Suprapubic skin (tissue), 4 donors: ENCODE results near the gene EDC4. TPM values are rescaled to one million over a fixed set of nuclear protein-coding genes. Genes with fewer than 3 reads are reported as not detected.
"Not testable (repeated sequence)": the region's sequence is repeated elsewhere in the genome, so short reads cannot be mapped to it uniquely, and the experiment has no call there.

Source experiments
- DNase-seq, 2 donors: peaks; one replicate each; pipeline ENCODE4 v3.0.0-alpha.2; 2019; ENCODE audit warnings: low spot score in 2 of 2
- H3K27ac ChIP-seq: fragments of 200-600 bp; sonication (generic); one replicate; pipeline ENCODE4 v1.5.1; 2019
- H3K27me3 ChIP-seq: fragments of 200-600 bp; sonication (generic); one replicate; pipeline ENCODE4 v1.5.1; 2019
- H3K36me3 ChIP-seq: fragments of 200-600 bp; sonication (generic); one replicate; pipeline ENCODE4 v1.5.1; 2019
- H3K4me1 ChIP-seq: fragments of 200-600 bp; sonication (generic); one replicate; pipeline ENCODE4 v1.5.1; 2019
- H3K4me3 ChIP-seq: fragments of 200-600 bp; sonication (generic); one replicate; pipeline ENCODE4 v1.5.1; 2019; ENCODE audit warnings: mild to moderate bottlenecking
- H3K9me3 ChIP-seq: fragments of 200-600 bp; sonication (generic); one replicate; pipeline ENCODE4 v1.5.1; 2019
- CTCF ChIP-seq, 2 donors: fragments of 200-600 bp in 1 of 2; fragments of 450-650 bp in 1 of 2; sonication (generic) in 1 of 2; IDR thresholded peaks; one replicate each; pipeline ENCODE4 v1.5.1; 2016 to 2019; ENCODE audit warnings: antibody characterized with exemption in 2 of 2, mild to moderate bottlenecking in 1 of 2, moderate library complexity in 1 of 2
- EP300 ChIP-seq: sonication (generic); formaldehyde crosslinking; IDR thresholded peaks from one replicate; pipeline ENCODE4 v1.6.1; 2017; ENCODE audit warnings: antibody characterized with exemption
- POLR2A ChIP-seq, 2 donors: fragments of 450-650 bp; IDR thresholded peaks; one replicate each; pipeline ENCODE4 v1.6.1; 2017; ENCODE audit warnings: antibody characterized with exemption in 2 of 2, mild to moderate bottlenecking in 2 of 2, moderate library complexity in 2 of 2
- POLR2AphosphoS5 ChIP-seq, 3 donors: sonication (generic); formaldehyde crosslinking; IDR thresholded peaks; one replicate each; pipeline ENCODE4 v1.6.1; 2017; ENCODE audit warnings: antibody characterized with exemption in 3 of 3
- WGBS: methylation state at CpG from one replicate; pipeline ENCODE4 v1.1.5; 2018; 5-methylcytosine and 5-hydroxymethylcytosine counted together
- total RNA-seq, 4 donors: library from RNA; depleted of rRNA; stranded (reverse); fragments of >200 nt; gene quantifications; one replicate each; pipeline ENCODE4 v1.1.0, GENCODE V29; 2016

Gene EDC4
- total RNA-seq, 4 donors from 2014 or later: 59.5 to 110 (median 68.0) TPM

GRCh38 chr16:67833030-67833414 lies 39.8 kb upstream of the EDC4 start:
- Histone ChIP-seq H3K9me3 (no peaks in the 10 kb centered on the region), H3K36me3 (peaks cover 39% of the 10 kb centered on the region), H3K27ac (peak overlapping the region; percentile 68), H3K27me3 (no peaks in the 10 kb centered on the region), H3K4me3 (peak overlapping the region; percentile 76), H3K4me1 (peaks cover 24% of the 10 kb centered on the region)
- 0% methylated on average over 1 of the region's 3 CpGs for WGBS
- no peak for TF ChIP-seq EP300
- no peak for TF ChIP-seq CTCF (IDR thresholded peaks at IDR 0.05)
- no peak for TF ChIP-seq POLR2A (IDR thresholded peaks at IDR 0.05)
- no peak for TF ChIP-seq POLR2AphosphoS5 (IDR thresholded peaks at IDR 0.05)
- no peak for DNase-seq

GRCh38 chr16:67833415-67834241 lies 39.2 kb upstream of the EDC4 start:
- peaks cover 33% of the 10 kb centered on the region for H3K36me3 ChIP-seq
- TF ChIP-seq EP300 (no peak), CTCF (IDR thresholded peaks at IDR 0.05) (no peak), POLR2AphosphoS5 (IDR thresholded peaks at IDR 0.05) (peak in 1 of 3 donors; percentile 15), POLR2A (IDR thresholded peaks at IDR 0.05) (peak in 1 of 2 donors; percentile 54)
- peak; percentile 95 to 97 for DNase-seq
- peaks cover 24% of the 10 kb centered on the region for H3K4me1 ChIP-seq
- H3K9me3 ChIP-seq: no peaks in the 10 kb centered on the region
- H3K4me3 ChIP-seq: peak overlapping the region; percentile 76
- 0% methylated on average over 13 of the region's 49 CpGs for WGBS
- peak overlapping the region; percentile 68 for H3K27ac ChIP-seq
- H3K27me3 ChIP-seq: no peaks in the 10 kb centered on the region

DNA sequence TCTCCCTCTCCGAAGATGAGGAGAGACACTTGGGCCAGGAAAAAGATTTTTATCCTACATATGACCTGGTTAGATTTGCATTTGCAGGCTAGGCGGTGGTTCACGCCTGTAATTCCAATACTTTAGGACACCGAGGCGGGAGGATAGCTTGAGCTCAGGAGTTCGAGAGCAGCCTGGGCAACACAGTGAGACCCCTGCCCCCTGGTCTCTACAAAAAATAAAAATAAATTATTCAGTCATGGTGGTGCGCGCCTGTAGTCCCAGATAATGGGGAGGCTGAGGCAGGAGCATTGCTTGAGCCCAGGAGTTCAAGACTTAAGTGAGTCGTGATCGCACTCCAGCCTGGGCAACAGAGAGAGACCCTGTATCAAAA lies 38.6 kb upstream of the EDC4 start:
- DNase-seq: no peak
- no peak for TF ChIP-seq EP300
- TF ChIP-seq POLR2A (IDR thresholded peaks at IDR 0.05): no peak
- no peak for TF ChIP-seq POLR2AphosphoS5 (IDR thresholded peaks at IDR 0.05)
- no peak for TF ChIP-seq CTCF (IDR thresholded peaks at IDR 0.05)
- H3K27ac ChIP-seq: no peak overlapping the region
- no peaks in the 10 kb centered on the region for H3K9me3 ChIP-seq
- H3K4me1 ChIP-seq: peaks cover 24% of the 10 kb centered on the region
- H3K36me3 ChIP-seq: peaks cover 27% of the 10 kb centered on the region
- peak overlapping the region; percentile 76 for H3K4me3 ChIP-seq
- 87% methylated on average over 10 of the region's 10 CpGs for WGBS
- H3K27me3 ChIP-seq: no peaks in the 10 kb centered on the region

- not testable (repeated sequence) for H3K4me3 ChIP-seq, H3K9me3 ChIP-seq, H3K27ac ChIP-seq, DNase-seq, H3K36me3 ChIP-seq, H3K27me3 ChIP-seq
- WGBS: 92% methylated on average over 10 of the region's 10 CpGs
- peaks cover 25% of the 10 kb centered on the region for H3K4me1 ChIP-seq
Measured at GRCh38 chr16:67837190-67837589, 35.7 kb upstream of the EDC4 start.

DNA sequence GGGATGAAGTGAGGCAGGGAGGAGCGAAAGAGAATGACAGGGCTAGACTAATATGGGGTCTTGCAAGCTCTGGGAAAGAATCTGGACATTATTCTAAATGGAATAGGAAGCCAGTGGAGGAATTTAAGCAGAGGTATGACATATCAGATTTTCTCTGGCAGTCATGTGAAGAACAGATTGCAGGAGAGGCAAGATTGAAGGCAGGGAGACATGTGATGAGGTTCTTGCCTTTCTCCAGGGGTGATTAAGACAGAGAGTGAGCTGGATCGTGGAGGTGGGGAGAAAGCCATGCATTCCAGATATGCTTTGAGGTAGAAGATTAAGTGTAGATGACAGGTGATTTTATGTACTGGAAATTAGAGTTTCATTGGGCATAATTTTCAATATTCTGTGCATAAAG lies 35.0 kb upstream of the EDC4 start:
- peaks cover 24% of the 10 kb centered on the region for H3K4me1 ChIP-seq
- 85% methylated on average over 2 of the region's 2 CpGs for WGBS
- TF ChIP-seq EP300 (no peak), POLR2A (IDR thresholded peaks at IDR 0.05) (no peak), POLR2AphosphoS5 (IDR thresholded peaks at IDR 0.05) (no peak)
- no peaks in the 10 kb centered on the region for H3K9me3 ChIP-seq
- no peak overlapping the region for H3K27ac ChIP-seq
- no peaks in the 10 kb centered on the region for H3K27me3 ChIP-seq
- H3K36me3 ChIP-seq: no peaks in the 10 kb centered on the region
- no peak overlapping the region for H3K4me3 ChIP-seq
- no peak for DNase-seq

DNA sequence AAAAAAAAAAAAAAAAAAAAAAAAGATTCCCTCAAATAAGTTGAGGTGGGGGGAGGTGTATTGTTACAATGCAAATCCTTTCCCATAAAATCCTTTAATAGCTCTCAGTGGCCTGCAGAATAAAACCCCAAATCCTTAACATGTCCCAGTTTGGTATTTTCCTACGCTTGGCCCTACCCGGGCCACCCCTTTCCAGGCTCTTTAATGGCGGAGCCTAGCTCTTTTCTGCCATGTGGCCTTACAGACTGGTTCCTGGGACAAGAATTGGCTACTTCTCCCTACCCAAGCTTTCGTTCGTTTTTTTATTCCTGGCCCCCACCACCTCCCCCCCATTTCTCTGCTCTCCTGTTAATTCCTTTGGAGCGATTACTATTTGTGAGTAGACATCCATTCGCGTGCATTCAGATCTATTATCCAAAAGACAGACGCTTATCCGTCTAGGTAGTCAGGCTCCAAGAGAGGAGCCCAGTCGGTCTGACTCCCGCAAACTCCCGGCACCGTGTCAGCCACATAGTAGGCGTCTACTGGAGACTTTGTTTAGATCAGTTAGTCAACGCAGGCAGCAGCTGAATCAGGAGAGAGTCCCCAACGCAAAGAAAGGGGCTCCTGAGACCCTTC lies 31.5 kb upstream of the EDC4 start:
- peaks cover 45% of the 10 kb centered on the region for H3K4me1 ChIP-seq
- 41% methylated on average over 16 of the region's 17 CpGs for WGBS

More for the DNA sequence above, 31.5 kb upstream of the EDC4 start:
- peak overlapping the region; percentile 88 for H3K4me3 ChIP-seq
- DNase-seq: no peak
- no peak for TF ChIP-seq POLR2AphosphoS5 (IDR thresholded peaks at IDR 0.05)
- TF ChIP-seq CTCF (IDR thresholded peaks at IDR 0.05): no peak
- TF ChIP-seq POLR2A (IDR thresholded peaks at IDR 0.05): no peak
- TF ChIP-seq EP300: no peak
- no peaks in the 10 kb centered on the region for H3K36me3 ChIP-seq
- no peaks in the 10 kb centered on the region for H3K27me3 ChIP-seq
- H3K27ac ChIP-seq: peak overlapping the region; percentile 99
- H3K9me3 ChIP-seq: no peaks in the 10 kb centered on the region
